Heart left ventricle (tissue), 13 donors: Measurements from ENCODE around the gene ZNF275.

Experiments used
- POLR2A ChIP-seq, 2 donors: fragments of 450-650 bp; IDR thresholded peaks; one replicate each; pipeline ENCODE4 v1.6.1; 2017; ENCODE audit warnings: antibody characterized with exemption in 2 of 2, mild to moderate bottlenecking in 2 of 2, moderate library complexity in 2 of 2
- TF ChIP-seq, protein P1 (sequence below), 12 donors: fragments of 200-600 bp; sonication (generic) in 4 of 12; IDR thresholded peaks; one replicate each; pipeline versions ENCODE4 v1.5.0 to v1.8.0; 2018 to 2022; ENCODE audit warnings: antibody characterized with exemption in 12 of 12, mild to moderate bottlenecking in 5 of 12
- donor health status: ischemic (EF 13 %, LVEDD 7.1; RV severe dilation, severe dysfunction).
- donor health status: DM: no; HTN: yes; CAD: no.
- donor health status: DM: no; HTN: no; CAD: no.
- donor health status: ischemic (EF 25% LVEDD 6.9; RV normal size, moderate dysfunction).
- donor health status: ischemic (EF 25% LVEDD 5.7; RV mildly dilated, moderate dysfunction).
- donor health status: ischemic (EF 35%, LVEDD 5.7; RV mildly dilated, moderate dysfunction).
- donor health status: nonischemic (EF 11% LVEDD 7.7; RV severe dilation, severe dysfunction).
- donor health status: DM: yes; HTN: yes; CAD: no.
- donor health status: PGD.
- donor health status: ischemic (EF 29% LVEDD 5.4; RV normal size, mild dysfunction).
- donor health status: nonischemic (EF 23%, LVEDD 6.1; RV moderate dilation, normal function).

DNA sequence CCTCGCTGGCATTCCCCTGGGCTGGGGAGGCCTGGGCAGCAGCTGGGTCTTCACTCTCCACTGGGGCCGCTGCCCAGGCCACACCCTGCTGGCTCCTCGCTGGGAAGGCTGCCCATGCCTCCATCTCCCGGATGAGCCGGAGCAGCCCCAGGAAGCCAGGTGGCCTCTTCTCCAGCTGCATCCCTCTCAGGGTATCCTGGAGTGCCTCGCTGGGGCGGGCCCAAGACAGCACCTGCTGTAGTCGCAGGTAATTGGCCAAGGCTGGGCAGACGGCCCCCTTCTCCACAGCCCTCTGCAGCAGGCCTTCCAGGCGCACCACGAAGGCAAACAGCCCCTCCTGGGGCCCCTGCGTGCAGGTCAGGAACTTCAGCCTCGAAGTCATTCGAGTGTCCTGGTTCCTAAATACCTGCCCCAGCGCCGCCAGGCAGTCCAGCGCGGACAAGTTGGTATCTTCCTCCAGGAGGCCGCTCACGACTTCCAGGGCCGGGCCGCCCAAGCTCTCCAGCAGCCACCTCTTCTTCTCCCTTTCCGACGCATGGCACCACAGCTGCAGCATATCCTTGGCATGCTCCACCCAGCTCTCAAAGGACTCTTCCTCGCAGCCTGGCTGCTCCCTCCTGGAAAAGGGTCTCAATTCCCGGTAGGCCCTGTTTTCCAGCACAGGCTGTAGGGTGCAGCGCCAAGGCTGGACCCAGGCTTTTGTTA, 63.5 kb downstream of the ZNF275 start:
- TF ChIP-seq POLR2A (IDR thresholded peaks at IDR 0.05): no peak
- TF ChIP-seq, protein P1, sequence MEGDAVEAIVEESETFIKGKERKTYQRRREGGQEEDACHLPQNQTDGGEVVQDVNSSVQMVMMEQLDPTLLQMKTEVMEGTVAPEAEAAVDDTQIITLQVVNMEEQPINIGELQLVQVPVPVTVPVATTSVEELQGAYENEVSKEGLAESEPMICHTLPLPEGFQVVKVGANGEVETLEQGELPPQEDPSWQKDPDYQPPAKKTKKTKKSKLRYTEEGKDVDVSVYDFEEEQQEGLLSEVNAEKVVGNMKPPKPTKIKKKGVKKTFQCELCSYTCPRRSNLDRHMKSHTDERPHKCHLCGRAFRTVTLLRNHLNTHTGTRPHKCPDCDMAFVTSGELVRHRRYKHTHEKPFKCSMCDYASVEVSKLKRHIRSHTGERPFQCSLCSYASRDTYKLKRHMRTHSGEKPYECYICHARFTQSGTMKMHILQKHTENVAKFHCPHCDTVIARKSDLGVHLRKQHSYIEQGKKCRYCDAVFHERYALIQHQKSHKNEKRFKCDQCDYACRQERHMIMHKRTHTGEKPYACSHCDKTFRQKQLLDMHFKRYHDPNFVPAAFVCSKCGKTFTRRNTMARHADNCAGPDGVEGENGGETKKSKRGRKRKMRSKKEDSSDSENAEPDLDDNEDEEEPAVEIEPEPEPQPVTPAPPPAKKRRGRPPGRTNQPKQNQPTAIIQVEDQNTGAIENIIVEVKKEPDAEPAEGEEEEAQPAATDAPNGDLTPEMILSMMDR (IDR thresholded peaks at IDR 0.05): no peak
